HG03342 (cell line): ENCODE measurements around the gene CBLN1.

ENCODE experiments used
- ATAC-seq: cut with Tn5 transposase; IDR thresholded peaks from one replicate; pipeline ENCODE4 v1.9.1; 2021; ENCODE audit warnings: mild to moderate bottlenecking, moderate library complexity; ENCODE audit not compliant: unreplicated experiment

The CBLN1 gene

GRCh38 chr16:49281480-49281842 is at the start of gene CBLN1:
Gene CBLN1 (minus strand): TSS chr16:49281838. CDS start chr16:49281465, 373 bp downstream.
- ATAC-seq: no peak

GRCh38 chr16:49330562-49331201 is 49.0 kb upstream of the CBLN1 start:
- ATAC-seq: no peak

- no peak for ATAC-seq
Measured at GRCh38 chr16:49328325-49328724, 46.7 kb upstream of the CBLN1 start.

DNA sequence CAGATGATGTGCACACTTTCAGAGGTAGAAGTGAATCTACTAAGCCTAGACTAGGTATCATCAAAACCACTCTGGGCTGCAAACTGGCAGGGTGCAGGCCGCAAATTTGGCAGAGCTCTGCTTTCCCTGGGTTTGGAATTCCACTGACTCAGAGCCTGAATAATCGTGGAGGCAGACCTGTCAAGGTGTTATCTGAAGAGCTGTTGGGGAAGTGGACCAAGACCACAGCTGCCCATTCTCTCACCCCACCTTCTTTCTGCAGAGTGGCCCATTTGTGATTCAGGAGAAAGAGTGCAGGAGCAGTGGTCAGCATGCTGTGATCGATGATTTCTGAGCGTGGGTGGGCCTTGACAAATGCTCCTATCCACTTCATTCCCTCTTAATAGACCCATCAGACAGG is 45.8 kb upstream of the CBLN1 start:
- no peak for ATAC-seq

DNA sequence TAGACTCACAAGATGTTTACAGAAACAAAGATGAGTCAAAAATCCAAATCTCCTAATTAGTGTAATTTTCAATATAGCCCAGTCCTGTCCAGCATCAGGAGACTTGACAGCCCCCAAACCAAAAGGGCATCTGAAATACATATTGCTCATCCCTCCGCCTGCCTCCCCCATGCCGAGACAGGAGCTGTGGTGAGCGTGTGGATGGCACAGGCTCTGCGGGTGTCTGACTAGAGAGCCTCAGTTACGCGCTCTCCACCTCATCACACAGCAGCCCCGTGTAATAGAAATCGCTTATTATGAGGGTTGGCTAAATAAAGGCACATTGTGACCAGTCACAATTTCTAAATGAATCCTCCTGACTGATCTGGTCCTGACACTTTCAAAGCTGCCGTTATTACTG is 43.1 kb upstream of the CBLN1 start:
- no peak for ATAC-seq

- no peak for ATAC-seq
Measured at GRCh38 chr16:49315602-49316001, 34.0 kb upstream of the CBLN1 start.

DNA sequence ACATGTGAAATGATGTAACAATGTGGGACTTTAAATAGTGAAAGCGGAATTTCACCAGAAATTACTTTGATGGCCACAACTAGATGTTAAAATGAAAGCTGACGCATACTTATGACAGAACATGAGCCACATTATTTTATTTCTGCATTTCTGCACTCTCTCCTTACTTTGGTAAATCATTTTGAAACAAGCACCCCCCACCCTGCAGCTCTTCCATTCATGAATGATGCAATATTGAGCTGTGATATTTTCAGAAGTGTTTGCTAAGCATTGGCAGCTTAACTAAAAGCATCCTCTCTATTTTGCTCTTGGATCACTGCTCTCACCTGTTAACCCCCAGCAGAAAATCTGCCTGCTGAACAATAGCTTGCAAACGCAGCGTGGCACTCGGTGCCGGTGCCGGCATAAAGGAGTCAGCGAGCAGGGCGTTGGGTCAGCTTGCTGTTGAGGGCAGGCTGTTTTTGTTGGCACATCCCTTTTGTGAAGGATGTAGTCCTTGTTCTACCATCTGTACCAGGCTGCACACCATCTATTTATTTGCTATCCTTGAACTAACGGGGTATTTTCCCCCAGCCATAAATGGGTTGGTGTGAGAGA is 30.8 kb upstream of the CBLN1 start:
- ATAC-seq: no peak

DNA sequence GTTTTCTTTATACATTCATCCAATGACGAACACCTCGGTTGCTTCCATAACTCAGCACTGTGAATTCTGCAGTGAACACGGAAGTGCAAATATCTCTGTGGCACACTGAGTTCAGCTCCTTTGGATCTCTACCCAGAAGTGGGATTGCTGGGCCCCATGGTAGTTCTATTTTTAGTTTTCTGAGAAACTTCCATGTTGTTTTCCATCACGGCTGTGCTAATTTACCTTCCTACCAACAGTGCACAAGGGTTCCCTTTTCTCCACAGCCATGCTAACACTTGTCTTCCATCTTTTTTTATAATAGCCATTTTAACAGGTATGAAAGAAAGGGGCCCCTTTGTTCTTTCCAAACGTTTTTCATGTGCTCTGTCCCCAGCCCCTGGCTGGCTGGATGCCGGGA is 30.2 kb upstream of the CBLN1 start:
- ATAC-seq: no peak

DNA sequence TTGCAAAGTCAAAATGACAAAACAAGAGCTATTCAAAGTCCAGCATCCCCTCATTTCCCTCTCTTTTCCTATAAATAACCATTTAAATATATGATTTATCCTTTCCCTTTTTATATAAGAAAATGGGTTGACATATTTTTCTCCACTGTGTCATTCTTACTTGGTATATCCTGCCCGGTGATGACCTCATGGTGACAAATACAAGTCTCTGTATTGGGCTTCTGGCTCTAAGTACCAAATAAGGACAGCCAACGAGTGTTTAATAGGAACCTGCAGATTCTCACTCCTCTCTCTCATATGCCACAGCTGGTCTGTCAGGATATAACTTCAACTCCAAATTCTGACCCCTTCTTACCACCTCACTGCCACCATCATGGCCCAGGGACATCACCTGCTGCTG is 25.5 kb upstream of the CBLN1 start:
- ATAC-seq: no peak

DNA sequence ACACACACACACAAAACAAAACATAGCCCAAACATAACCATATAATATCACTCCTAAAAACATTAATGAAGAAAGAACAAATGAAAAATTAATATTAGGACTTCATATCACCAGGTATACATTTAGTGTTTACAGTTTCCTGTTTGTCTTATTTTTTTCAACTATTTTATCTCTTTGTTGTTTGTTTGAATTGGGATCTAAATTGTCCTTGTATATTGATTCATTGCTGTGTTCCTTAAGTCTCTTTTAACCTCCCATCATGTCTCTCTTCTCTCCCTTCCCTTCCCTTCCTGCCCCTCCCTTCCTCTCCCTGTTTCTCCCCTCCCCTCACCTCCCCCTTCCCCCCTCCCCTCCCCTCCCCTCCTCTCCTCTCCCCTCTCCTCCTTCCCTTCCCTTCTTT is 23.8 kb upstream of the CBLN1 start:
- no peak for ATAC-seq

GRCh38 chr16:49292413-49292812 is 10.8 kb upstream of the CBLN1 start:
- ATAC-seq: no peak

GRCh38 chr16:49287572-49287971 is 5.9 kb upstream of the CBLN1 start:
- no peak for ATAC-seq

- no peak for ATAC-seq
Measured at GRCh38 chr16:49284962-49285361, 3.3 kb upstream of the CBLN1 start.

GRCh38 chr16:49283376-49284049 is 1.9 kb upstream of the CBLN1 start:
- ATAC-seq: no peak

GRCh38 chr16:49282690-49283375 is 1.2 kb upstream of the CBLN1 start:
- no peak for ATAC-seq

DNA sequence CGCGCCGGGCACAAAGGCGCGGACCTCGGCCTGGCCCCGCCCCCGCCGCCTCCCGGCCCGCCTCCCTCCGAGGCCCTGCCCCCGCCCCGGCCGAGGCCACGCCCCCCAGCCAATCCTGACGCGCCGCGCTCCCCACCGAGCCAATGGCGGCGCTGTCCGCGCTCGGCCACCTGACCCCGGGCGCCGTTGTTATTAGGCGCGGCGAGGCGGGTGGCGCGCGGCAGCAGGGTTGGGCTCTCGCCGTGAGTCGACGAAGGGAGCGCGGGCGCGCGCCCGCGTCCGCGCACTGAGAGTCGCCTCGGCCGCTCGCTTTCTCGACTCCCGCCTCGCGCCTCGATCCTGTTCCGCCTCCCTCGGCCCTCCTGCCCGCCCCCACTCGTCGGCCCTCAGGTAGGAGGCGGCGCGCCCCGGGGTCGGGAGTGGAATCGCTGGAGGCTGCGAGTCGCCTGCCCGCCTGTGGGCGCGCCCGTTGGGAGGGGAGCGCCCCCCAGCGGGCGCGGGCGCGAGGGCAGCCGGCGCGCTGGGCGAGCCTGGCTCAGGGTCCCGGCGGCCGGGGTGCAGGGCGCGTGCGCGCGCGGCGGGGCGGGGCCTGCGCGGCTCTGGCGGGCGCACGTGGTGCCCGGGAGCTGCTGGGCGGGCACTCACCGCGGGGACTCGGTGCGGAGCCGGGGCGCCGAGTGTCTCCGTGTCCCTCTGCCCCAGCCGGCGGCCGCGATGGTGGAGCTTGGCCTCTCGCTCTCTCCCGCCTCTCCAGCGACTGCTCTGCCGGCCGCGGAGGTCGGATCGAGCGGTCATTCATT is 405 bp upstream of the CBLN1 start:
- peak; percentile 91 for ATAC-seq

- no peak for ATAC-seq
Measured at GRCh38 chr16:49280841-49281371, 732 bp downstream of the CBLN1 start.

GRCh38 chr16:49280105-49280741 is 1.4 kb downstream of the CBLN1 start:
- no peak for ATAC-seq

DNA sequence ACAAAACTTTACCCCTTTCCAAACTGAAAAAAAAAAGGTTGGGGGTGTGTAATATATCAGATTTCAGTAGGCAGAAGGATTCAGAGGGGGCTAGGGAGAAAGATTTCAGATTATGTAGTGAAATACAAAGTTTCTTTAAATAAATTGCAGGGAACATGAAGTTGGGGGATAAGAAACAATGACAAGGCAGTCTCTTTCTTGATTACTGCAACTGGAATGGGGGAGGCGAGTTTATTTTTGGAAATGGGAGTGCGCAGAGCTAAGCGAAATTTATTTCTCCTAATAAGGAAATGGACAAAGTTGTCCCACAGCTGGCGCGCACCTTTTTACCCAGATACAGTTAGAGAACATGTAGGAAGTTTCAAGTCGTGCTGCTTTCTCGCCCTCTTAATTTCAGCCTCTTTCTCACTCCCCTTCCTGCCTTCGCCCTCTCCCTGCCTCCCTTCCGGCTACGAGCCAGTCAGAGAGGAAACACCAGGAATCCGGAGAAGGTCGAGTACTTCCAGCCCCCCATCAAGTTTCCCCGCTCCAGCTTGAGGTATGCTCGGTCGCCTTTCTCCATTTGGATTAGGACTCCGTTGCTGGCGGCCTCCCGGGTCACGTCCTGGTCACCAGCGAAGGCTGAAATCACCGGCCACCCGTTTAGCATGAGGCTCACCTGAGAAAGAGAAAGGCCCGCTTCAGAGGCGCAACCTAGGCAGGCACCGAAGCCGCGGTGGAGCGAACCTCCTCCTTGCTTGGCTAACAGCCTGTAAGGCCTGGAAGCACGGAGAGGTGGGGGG is 2.5 kb downstream of the CBLN1 start:
- no peak for ATAC-seq

DNA sequence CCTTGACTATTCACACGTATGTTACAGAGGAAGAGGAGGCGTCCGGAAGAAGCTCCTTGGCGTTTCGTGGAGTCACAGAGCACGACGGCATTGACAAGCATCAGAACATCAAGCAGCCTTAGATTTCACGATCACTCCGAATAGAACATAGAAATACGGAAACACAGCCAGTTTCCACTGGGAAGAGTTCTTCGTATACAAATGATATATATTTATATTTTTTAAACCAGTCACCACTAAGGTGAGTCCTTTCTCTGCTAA is 3.1 kb downstream of the CBLN1 start:
- no peak for ATAC-seq
